HTR-8/SVneo (cell line): ENCODE results near the gene ZNF804B.

ENCODE experiments used
- DNase-seq: peaks from one replicate; pipeline ENCODE4 v3.0.0; 2011; ENCODE audit warnings: low spot score, mixed read lengths; ENCODE audit not compliant: insufficient read length
- FAIRE-seq: peaks from 2 replicates; lab custom pipeline; 2011; peaks lifted over from hg19 to GRCh38; lab: Jason Lieb, UNC

ZNF804B gene

DNA sequence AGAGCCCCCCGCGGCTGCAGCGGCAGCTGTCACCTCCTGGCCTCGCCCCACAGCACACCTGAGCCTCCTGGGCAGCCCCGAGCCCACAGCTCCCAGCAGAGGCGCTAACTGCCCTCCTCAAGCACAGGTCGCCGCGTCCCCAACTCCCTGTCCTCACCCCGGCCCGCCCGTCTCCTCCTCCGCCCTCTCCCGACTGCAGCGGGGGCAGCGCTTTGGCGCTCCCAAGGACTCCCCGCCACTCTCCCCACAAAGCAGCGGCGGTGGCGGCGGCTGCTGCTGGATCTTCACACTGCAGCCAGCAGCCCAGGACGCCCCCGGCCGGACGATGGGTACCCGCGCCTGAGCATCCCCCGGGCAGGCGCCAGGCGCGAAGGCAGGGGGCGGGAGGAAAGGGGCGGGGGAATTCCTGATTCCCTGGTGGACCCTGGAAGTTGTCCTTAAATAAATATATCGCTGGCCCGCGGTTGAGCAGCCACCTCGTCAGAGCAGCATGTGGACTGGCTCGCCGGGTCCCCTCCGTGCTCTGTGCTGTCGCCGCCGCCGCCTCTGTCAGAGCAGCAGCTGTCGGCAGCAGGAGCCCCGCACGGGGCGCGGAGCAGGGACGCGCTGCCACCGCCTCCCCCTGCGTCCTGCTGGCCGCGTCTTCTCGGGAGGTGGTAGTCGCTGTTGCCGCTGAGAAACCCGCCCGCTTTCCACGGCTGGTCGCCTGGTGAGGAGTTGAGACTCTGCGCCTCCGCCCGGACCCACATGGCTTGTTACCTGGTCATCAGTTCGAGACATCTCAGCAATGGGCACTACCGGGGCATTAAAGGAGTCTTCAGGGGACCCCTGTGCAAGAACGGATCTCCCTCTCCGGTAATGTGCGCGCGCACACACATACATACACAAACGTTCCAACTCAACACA is at the start of gene ZNF804B:
Gene ZNF804B (plus strand): TSS at position 471 of the 906 bp plus-strand sequence. CDS start 277 bp downstream, at position 748.
- FAIRE-seq: no peak
- no peak for DNase-seq

DNA sequence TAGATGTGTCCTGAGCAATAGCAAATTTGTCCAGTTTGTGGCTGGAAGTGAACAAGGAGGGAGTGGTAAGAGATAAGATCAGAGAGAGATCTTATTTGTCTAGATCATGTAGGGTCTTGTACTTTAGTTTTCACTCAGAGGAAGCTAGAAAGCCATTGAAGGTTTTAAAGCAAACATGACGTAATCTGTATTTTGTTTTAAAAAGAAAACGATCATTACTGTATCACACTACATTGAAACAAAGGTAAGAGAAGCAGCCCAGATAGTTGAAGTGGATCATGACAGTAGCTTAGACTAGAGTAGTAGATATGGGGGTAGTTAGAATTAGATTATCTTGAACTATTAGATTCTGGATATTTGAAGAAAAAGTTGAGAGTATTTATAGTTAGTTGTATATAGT is 23.6 kb upstream of the ZNF804B start:
- DNase-seq (no peak), FAIRE-seq (no peak)

DNA sequence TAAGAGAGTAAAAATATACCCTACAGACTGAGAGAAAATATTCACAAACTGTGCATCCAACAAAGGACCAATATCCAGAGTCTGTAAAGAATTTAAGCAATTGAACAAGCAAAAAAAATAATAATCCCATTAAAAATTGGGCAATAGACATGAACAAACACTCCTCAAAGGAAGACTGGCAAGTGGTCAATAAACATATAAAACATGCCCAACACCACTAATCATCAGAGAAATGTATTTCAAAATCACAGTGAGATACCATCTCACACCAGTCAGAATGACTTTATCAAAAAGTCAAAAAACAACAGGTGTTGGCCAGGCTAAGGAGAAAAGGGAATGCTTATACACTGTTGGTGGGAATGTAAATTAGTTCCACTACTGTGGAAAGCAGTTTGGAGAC is 21.9 kb upstream of the ZNF804B start:
- FAIRE-seq (no peak), DNase-seq (no peak)

DNA sequence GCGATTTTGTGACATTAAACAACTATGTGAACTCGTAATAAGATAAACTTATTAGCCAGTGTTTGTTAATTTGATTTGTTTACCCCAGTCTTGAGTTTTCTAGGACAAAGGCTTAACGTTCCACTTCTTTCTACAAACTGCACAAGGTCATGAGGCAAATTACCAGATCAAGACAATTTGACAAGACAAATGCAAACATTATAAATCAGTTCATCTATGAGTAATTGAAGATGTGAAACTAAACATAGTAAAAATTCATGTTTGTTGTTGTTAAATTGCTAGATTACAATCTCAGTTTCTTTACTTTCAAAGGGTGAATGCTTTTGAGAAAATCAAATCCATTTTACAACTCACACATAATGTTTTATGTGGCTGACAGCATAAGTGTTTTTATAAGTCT is 13.4 kb upstream of the ZNF804B start:
- DNase-seq (no peak), FAIRE-seq (no peak)

DNA sequence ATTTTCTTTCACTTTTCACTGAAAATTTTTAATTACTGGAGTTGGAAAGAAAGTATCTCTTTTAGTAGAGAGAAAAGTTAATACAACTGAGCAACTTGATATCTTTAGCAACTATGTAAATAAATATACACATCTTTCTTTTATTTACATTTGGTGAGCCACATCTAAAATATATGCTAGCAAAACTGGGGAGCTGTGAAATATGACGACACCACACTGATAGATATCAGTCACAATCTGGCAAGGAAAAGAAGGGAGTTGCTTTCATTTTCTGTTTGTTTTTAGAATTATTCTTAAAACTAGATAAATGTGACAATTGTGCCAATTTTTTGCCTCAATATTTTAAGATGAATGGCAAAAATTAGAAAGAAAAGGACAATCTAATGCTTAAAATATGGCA is 2.7 kb upstream of the ZNF804B start:
- FAIRE-seq: no peak

DNA sequence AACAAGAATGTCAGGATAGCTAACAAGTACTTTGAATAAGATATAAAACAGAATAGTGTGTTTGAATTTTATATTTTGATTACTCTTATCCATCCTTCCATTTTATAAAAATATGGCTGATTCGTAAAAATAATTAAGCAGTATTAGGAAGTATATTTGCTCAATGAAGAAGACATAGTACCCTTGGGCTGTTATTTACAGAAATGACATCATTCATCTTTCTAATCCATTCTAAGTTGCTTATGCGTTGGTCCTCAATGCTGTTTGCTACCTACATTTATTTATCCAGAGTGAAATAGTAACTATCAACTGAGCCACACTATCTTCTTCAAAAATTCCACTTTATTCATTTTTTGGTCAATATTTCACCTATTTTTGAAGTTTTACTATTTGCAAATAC is 2.1 kb upstream of the ZNF804B start:
- DNase-seq: no peak
- no peak for FAIRE-seq

More for the DNA sequence above, 2.7 kb upstream of the ZNF804B start:
- DNase-seq: no peak

DNA sequence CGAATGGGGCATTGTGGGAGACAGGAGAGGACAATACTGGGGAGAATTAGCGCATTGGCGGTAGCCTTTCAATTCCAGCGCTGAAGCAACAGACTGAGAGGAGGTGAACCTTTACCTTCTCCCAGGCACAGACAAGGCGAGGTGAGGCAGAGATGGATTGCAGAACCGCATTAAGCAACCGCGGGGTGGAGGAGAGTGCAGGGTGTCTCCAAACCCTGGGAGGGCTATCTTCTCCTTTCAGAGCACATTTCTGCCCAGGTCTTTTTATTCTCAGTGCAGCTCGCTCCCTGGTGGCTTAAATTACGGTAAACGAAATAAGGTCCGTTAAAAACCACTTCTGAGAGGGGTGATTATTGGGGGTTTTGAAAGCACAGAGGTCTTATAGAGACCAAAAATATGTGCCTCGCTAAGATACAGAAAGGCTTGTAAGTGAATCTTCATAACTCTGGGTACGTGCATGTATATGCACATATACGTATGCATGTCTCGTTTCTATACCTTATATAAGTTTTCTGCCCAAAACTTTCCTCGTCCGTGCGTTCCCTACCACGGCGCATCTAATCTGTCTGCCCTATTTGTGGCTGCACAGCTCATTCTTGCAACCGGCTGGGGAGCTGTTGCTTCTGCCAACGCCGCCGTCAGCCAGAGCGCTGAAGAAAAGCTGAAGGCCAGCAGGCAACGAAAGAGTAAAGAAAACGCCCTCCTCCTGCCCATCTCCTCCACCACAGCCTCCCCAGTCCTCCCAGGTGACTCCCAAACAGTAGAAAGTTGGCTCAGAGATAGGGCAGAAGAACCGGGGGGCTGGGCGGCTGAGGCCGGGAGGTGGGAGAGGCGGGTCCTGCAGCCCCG is 895 bp upstream of the ZNF804B start:
- FAIRE-seq: no peak
- no peak for DNase-seq

DNA sequence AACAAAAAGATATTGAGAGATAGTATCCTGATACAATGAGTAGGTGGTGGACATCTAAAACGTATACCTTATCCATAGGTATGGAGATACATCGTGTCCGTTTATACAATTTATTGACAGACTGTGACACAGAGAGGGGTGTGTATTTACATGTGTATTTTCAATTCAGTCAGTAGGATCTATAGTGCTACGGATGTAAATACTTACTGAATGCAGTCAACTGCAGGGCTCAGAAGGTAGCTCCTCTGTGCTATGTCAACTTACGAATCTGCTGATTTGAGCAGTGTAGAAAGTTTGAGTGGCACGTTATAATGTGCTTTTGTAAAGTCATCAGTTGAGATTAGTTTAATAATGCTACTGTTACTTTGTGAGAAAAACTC is 626 bp downstream of the ZNF804B start:
- no peak for FAIRE-seq
- DNase-seq: no peak

DNA sequence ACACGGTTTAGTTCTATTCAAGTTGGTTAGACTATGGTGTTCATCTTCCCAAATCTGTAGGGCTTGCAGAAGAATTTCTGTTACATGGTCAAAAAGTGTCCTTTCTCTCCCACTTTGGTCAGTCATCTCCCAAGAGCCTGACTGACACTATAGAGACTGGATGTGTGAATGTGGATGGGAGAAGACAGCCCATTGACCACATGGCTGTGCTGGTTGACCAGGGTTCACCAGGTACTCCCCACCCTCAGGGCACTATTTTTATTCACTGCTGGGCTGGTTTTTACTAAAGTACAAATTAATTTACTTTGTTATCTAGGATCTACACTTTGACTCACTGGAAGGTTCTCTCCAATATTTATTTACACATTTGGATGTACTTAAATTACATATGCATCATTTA is 2.3 kb downstream of the ZNF804B start:
- DNase-seq: no peak
- FAIRE-seq: no peak

DNA sequence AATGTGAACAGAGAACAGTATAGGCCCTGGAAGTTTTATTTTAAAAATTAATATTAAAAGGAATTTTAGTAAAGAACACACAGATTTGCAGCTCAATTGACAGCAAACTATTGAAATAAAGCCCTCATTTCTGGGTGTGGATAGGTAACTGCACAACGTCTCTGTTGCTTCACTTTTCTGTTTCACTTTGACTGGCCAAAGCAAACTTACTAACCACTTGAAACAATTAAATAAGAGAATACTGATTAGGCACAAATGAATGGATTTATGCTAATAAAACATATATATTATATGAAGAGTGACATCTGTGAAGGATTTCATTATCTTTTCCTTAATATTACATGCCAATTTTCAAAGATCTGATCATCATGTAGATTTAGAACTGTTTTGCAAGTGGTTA is 11.9 kb downstream of the ZNF804B start:
- FAIRE-seq: no peak
- no peak for DNase-seq

DNA sequence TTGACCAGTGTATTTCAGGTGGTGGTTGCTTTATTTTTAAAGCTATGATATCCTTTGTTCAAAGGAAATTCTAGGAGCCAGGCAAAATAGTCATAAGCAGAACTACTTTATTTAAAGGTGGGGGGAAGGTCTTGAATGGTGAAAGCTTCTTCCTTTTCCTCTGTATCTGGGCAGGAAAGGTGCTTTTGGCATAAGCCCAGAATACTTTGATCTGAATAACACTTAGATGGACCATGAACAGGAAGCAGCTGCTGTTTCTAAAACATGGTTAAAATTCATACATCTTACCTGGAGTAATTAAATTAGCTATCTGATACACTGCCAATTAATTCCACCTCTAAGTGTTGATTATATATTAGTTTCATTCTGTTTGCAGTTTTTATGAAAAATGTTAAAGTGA is 13.3 kb downstream of the ZNF804B start:
- FAIRE-seq (no peak), DNase-seq (no peak)

DNA sequence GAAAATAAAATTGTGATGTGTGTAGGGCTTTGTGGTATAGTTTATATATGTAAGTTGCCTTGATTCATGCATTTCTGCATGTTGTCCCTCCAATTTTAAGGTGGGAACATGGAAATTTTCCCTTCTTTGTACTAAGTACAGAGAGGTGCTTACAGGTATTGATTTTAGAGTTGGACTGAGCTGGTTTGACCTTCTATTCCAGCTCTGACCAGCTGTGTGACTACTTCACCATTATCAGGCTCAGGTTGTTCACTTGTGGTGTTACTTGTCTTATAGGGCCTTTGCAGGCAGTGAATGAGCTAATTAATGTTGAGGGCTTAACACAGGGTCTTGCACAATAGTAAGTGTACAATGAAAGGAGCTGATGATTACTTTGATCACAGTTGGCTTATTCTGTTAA is 16.3 kb downstream of the ZNF804B start:
- FAIRE-seq (no peak), DNase-seq (no peak)

DNA sequence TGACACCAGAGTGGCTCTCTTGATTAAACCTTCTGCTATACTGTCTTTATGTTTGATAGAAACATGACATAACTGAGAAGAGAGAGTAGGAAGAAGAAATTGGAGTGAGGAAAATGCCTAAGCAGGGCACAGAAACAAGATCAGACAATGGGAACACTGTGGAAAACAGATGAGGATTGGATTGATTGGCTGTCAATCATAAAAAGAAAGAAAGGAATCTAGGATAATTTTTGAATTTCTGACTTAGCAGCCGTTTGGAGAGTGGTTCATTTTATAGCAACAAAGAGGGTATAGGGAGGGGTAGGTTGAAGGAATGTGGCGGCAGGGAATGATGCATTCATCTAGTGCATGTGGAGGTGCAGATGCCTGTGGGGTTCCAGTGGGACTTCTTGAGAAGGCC is 28.3 kb downstream of the ZNF804B start:
- FAIRE-seq: no peak
- no peak for DNase-seq

DNA sequence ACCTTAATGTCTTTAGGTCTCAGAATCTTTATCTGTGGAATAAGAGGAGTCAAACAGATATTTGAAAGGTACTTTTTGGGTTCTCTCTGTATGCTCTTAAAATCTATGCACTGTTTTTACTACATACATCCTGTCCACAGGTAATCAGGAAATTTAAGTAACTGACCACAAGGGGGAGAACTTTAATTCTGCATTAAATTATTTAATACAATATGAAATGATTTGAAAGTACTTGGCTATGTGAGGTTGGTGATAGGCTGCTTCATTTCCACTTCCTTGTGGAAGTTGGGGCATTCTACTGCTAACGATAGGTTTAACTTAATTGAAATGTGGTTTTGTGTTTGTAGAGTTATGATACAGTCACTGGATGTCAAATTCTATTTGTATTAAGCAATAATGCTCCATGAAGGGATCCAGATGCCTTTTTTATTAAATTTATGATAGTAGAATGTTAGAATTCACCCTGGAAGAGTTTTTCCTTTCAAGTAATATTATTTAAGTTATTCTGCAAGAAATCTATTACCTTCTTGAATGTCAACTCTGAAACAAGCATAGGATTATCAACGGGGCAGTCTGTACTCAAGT is 30.1 kb downstream of the ZNF804B start:
- no peak for DNase-seq
- FAIRE-seq: no peak

DNA sequence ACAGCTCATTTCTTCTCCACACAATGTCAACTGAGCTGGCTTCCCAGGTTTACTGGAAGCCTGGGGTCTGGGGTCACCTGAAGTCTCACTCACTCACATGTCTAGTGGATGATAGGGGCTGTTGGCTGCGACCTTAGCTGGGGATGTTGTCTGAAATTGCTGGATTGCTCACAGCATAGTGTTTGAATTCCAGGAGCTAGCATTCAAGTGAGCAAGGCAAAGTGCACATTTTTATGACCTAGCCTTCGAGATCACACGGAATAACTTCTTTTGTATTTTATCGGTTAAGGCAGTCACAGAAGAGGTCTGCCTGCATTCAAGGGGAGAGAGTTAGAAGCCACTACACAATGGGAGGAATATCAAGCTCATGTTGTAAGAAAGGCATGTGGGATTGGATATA is 32.4 kb downstream of the ZNF804B start:
- DNase-seq (no peak), FAIRE-seq (no peak)

DNA sequence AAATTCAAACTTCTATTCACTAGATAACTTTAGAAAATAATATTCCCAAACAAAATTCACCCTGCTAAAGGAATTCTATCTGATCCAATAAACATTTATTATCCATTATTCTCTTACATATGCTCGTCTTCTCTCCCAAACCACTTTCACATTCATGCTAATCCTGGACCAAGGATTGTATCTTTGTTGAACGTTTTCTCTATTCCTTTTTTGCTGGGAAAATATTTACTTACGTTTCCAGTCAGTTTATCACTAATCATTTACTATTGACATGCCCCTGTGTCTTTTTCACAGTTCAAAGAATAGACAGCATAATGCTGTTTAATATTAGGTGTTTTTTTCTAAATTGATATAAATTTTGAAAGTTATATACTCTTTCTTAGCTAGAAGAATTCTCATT is 32.9 kb downstream of the ZNF804B start:
- FAIRE-seq (no peak), DNase-seq (no peak)

DNA sequence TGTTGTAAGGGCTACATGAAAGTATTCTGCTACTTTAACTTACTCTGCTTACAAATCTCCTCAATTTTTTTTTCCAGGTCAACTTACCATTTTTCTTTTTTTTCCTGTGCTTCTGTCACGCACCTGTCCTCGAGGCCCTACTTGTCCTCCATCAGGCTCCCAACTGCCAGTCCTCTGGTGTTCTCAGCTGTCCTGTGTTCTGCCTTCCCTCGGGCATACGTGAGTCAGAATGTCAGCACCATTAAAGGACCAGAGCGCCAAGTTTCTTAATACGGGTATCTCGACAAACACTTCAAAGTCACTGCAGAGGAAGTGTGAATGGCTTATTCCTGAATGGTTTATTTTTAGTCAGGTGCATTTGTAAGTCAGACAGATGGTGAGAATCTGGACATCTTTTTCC is 36.1 kb downstream of the ZNF804B start, which contains the start of gene TEX47:
Gene TEX47 (minus strand): TSS at position 185 of the 400 bp plus-strand sequence. CDS start 795 bp downstream, outside the sequence.
- FAIRE-seq: no peak
- DNase-seq: no peak

DNA sequence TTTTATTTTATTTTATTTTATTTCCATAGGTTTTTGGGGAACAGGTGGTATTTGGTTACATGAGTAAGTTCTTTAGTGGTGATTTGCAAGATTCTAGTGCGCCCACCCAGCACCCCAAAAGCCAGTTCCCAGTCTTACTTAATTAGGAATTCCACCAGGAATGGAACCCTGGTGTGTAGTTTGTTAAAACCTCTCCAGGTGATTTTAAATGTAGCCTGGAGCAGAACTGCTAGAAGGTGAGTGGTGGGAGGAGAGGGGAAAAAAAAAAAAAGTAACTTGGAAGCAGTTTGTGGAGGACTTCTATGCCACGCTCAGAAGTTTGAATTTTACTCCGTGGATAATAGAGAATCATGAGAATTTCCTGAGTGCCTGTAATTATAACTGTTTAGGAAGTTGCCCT is 41.5 kb downstream of the ZNF804B start:
- no peak for DNase-seq
- FAIRE-seq: no peak

DNA sequence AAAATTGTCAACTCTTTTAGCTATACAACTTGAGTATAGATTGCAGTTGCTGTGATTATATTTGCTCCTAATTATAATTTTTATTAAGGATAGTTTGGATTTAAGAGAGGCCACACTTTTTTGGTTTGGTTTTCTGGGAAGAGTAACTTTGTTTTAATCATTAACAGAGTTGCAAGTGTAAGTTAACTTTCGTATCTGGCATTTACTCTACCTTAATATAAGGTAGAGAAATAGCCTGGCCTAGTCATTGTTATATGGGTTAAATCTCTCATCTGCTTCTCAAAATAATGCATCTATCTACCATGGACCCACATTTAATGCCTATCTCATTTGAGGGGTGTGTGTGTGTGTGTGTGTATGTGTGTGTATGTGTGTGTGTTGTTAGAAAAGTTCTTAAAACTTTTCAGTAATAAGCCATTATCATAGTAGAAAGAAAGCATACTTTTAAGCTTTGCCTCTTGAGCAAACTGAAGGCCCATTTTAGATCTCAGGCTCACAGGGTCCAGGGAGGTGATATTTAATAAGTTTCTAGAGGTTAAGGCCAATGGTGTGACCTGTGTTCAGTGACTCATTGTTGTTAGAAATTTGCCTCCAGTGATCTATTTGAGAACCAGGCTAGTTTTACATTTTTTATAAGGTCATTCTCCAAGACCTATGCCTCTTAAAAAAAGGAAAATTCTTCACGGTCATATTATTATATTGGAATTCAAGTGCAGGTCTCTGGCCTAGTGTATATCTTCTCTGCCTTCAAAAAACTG is 47.0 kb downstream of the ZNF804B start:
- no peak for FAIRE-seq
- no peak for DNase-seq

DNA sequence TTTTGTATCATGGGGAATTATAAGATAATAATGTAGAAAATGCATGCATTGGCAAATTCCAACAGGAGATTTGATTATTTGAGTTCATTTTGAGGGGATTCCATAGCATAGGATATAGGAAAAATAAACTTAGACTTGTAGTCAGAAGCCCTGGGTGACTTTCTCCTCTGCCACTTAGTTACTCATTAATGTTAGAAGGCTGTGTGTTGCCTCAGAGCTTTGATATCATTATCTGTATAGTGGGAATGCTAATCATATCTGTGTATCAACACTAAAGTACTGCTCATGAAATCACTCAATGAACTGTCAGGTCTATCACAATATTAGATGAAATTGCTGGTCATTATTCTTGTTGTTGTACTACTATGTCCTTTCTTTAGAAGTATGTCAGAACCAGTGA is 59.1 kb downstream of the ZNF804B start:
- DNase-seq: no peak
- FAIRE-seq: no peak
